ENCODE results near the gene TRIP13.
"Not testable (repeated sequence)": the region's sequence is repeated elsewhere in the genome, so short reads cannot be mapped to it uniquely, and the experiment has no call there.

Gene TRIP13

DNA sequence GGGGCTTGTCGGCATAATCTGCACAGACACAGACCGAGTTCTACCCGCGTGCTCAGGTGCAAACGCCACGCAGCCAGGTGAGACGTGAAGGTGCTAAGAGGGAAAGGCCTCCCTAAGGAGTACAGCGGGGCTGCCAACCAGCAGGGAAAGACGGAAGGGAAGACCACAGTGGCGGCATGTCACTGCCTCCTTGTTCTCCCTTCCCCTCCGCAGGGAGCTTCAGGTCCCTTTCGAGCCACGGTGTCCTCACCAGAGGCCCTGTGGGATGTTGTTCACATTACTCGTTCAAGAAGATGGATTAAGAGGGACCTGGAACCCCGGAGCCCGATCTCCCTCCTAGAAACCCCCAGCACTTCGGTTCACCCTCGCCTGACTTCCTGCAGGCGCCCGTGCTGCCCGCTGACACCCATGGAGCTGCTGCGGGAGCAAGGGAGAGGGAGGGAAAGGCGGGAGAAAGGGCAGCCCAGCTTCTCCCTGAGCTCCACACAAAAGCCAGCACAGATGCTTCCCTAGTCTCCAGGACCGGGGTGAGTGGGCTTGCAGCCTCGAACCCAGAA is 769 bp upstream of the TRIP13 start:
- no peak for DNase-seq (ENCODE audit: low read depth in 2 of 2)

DNA sequence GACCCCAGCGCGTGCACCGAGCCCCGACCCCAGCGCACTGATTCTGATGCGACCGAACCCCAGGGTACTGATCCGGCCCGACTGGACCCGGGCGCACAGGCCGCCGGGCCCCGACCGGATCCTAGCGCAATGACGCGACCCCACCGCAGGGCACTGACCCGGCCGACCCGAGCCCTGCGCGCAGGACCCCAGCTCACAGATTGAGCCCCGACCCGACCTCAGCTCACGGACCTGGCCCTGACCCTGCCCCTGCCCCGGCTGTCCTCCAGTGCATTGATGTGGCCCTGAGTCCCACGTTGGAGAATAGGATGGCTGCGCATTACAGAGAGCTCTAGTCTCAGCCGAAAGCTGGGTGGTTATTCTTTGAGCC is 438 bp downstream of the TRIP13 start:
- DNase-seq (ENCODE audit: low read depth in 2 of 2): no peak

DNA sequence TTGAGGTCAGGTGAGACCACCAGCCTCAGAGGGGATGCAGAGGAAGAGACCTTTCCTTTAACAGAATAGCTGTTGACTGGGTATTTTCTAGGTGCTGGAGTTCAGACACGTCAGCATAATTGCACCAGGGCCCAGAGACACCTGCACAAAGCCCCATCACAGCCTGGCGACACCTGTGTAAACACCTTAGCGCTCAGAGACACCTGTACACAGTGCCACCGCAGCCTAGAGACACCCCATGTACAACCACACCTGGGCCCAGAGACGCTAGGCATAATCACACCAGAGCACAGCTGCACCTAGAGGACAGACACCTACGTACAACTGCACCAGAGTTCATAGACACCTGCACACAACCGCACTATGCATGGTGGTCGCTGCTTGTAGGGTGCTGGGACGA is 1.0 kb downstream of the TRIP13 start:
- no peak for DNase-seq (ENCODE audit: low read depth in 2 of 2)

DNA sequence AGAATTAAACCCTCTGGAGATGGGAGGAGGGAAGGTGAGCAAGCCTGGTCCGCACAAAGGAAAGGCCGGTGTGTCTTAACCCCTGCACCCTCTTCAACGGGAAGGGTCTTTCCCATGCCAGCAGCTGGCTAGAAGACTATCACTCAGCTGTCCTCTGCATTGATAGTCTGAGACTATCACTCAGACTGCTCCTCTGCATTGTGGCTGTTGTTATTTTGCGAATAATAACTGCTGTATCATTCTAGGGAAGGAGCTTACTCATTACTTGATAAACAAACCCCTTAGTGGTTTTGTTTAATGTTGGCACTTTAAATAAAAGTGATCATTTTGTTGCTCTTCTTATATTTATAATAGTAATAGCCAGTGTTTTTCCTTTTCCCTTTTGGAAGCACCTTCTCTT is 8.1 kb downstream of the TRIP13 start:
- DNase-seq (ENCODE audit: low read depth in 2 of 2): no peak

DNA sequence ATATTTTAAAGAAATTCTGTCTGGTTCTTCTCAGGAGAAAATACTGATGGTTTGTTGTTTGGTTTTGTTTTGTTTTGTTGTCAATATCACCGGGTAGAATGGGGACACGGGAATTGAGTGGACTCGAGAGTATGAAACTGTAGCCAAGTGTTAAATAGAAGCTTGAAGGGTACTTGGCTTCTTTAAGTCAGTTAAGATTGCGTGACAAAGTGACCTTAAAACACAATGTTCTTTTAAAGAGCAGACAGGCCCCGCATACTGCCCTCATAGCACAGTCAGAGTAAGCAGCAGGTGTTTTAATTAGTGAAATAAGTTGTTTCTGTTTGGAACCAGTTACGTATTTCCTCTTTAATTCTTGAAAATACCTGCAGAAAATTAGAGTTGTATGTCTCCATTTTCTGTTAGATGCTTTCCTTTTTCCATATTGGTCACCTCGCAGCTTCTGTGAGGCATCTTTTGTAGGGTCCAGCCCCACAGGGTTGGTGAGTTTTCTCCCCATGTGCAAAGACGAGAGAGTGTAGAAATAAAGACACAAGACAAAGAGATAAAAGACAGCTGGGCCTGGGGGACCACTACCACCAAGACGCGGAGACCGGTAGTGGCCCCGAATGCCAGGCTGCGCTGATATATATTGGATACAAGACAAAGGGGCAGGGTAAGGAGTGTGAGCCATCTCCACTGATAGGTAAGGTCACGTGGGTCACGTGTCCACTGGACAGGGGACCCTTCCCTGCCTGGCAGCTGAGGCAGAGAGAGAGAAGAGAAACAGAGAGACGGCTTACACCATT is 9.6 kb downstream of the TRIP13 start:
- DNase-seq (ENCODE audit: low read depth in 2 of 2): no peak

DNA sequence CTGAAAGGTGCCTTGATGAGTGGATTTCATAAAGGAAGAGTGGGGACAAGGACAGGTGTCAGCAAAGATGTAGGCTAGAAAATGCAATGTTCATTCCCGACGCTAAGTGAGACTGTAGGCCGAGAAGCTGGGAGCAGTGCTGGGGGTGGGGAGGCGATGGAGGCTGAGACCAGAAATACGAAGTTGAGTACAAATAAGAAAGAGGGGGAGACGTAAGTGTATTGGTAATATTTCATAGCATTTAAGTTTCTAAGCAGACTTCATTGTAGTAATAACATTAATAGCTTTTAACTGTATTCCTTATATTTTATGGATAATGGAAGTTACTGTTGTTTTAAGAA is 11.0 kb downstream of the TRIP13 start:
- DNase-seq (ENCODE audit: low read depth in 2 of 2): no peak

DNA sequence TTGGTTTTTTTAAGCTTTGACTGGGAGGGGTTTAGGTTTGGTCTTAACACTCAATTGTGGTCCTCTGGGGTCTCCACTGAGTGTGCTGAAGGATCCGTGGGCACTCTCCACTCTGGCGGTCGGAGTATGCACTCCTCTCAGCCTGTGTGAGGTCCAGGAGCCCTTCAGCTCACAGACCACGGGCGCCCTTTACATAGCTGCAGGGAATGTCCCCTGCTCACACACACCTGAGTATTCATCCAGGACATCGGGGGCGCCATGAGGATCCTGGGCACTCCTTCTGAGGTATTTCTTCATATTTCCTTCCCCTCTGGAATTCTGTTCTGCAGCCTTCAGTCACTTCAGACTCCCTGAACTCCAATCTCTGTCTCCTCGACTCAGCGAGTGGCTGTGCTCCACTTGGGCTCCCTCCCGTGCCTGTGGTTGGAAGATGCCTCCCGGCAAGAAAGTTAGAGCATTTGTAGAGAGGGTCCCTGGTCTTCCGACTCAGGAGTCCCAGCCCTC is 12.5 kb downstream of the TRIP13 start:
- DNase-seq (ENCODE audit: low read depth in 2 of 2): no peak

DNA sequence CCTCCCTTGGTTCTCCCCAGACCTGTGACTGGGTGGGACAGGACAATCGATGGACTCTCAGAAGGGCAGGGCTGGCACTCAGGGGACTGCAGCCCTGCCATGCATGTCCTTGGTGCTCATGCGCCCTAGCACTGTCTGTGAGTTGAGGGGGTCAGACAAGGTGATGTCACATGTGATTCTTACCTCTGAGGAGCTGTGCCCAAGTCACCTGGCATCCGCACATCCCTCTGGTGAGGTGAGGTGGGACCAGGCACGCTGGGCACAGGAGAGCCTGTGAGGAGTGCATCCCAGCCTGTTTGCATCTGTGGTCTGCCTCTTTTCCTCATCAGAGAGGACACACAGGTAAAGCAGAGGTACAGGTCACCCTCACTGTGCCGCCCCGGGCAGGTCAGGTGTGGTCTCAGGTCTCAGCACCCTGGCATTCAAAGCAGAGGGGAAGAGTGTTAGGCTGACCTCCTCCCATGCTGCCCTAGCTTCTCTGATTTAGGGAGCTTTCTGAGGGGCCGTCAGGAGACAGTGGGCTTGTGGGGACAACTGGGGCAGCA is 14.8 kb downstream of the TRIP13 start:
- no peak for DNase-seq (ENCODE audit: low read depth in 2 of 2)

DNA sequence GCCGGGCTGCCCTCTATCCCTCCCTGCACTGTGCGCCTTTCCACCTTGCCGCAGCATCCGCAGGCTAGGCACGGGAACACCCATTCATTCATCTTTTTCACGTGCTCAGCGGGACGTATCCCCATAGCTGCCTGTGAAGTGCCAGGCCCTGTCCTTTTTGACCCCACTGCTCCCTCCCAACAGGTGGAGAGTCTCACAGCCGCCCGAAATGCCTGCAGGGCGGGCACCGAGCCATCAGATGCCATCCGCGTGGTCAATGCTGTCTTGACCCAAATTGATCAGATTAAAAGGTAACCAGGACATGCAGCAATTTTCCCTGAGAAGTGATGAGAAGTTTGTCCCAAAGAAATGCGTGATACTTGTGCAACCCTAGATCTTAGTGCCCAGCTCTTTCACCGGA is 15.5 kb downstream of the TRIP13 start:
- DNase-seq (ENCODE audit: low read depth in 2 of 2): no peak

DNA sequence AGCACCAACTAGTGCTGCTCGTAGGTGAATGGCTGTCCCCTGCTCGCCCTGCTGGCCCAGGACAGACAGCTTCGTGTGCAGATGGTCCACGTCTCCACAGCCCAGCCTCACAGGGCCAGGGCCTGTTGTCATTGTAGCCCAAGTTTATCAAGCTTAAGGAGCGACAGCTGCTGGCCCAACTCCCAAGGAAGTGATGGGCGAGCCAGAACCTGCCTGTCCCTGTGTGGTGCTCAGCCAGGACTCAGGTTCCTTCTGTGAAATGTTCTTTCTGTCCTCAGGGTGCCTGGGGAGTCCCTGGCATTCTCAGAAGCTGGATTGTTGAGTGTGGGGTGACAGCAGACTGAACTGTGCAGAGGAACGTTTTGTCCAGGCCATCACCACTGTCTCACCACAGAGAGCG is 16.4 kb downstream of the TRIP13 start:
- DNase-seq (ENCODE audit: low read depth in 2 of 2): no peak

DNA sequence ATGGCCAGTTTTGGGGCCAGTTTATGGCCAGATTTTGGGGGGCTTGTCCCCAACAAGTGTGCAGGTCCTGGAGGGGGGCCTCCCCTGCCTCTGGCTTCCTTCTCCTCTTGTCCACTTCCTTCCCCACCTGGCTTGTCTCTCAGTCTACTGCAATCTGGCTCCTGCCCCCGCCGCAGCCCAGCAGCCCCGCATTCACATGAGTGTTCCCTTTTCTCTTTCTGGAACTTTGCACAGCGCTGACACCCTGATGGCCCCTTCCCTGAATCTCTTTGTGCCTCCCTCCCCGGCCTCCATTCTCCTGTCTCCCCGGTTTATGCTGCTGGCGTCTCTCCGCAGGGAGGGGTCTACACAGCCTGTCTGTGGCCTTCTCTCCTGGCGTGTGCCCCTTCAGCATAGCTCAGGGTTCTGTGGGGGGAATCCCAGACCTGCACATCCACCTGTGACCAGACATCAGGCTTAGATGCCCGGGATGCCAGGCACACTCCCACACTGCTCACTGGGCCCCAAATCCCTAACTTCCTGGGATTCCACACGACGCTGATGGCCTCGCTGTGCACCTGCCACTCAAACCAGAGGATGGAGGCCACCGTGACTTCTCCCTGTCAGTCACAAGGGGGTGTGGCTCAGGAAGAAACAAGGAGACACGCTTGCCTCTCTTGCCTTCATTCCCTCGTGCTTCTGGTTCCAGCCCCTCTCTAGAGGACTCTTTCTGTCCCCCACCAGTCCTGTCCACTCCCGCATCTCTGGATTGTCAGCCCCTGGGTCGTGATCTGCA is 17.5 kb downstream of the TRIP13 start:
- no peak for DNase-seq (ENCODE audit: low read depth in 2 of 2)

DNA sequence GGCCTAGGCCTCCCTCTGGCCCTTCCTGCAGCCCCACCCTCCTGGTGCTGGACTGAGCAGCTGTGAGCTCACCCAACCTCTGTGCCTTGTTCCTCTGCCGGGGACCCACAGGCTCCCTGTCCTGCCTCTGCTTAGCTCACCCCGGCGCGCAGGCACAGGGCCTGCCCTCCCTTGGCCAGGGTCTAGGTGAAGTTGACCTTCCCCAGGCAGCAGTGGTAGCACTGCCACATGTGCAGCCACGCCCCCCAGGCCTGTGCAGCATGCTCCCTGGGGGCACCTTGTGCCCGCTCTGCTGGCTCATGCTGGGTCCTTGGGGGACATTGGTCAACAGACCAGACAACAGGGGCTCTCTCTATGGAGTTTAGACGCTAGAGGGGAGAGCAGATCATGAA is 18.1 kb downstream of the TRIP13 start:
- DNase-seq (ENCODE audit: low read depth in 2 of 2): no peak

DNA sequence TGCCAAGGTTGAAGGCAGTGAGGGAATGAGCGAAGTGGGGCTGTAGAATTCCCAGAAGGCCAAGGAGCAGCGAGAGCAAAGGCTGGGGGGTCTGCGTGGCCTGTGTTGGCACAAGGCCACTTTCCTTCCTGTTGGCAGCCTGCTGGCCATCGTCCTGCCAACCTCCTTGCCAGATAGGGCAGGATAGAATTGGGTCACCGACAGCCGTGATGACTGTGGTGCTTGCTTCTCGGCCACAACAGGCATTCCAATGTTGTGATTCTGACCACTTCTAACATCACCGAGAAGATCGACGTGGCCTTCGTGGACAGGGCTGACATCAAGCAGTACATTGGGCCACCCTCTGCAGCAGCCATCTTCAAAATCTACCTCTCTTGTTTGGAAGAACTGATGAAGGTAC is 18.9 kb downstream of the TRIP13 start:
- no peak for DNase-seq (ENCODE audit: low read depth in 2 of 2)

DNA sequence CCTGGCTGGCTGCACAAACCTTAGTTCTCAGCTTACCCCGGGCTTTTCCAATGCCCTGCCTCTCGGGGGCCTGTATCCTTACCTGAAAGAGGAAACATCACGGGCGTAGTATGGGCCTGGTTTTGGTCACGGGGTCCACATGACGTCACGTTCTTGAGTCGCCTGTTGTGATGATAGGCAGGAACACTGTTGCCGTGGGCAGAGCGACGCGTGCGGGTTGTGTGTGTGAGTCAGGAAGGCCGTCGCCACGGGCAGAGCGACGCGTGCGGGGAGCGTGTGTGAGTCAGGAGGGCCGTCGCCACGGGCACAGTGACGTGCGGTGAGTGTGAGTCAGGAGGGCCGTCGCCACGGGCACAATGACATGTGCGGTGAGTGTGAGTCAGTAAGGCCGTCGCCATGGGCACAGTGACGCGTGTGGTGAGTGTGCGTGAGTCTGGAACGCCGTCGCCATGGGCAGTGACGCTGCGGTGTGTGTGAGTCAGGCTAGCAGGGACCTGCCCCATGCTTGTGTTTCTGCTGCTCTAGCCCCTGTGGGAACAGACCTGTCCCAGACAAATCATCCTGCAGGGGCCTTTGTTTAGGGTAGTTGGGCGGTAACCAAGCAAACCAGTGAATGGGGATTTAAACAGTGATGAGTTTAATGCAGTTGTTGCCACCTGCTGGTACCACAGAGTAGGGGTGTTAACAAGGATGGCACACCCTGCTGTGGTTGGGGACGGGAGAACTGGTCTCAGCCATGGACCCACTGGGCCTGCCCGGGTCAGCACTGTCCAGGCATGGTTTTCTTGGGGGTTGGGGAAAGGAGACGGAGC is 19.8 kb downstream of the TRIP13 start:
- DNase-seq (ENCODE audit: low read depth in 2 of 2): peak; percentile 40 to 41

DNA sequence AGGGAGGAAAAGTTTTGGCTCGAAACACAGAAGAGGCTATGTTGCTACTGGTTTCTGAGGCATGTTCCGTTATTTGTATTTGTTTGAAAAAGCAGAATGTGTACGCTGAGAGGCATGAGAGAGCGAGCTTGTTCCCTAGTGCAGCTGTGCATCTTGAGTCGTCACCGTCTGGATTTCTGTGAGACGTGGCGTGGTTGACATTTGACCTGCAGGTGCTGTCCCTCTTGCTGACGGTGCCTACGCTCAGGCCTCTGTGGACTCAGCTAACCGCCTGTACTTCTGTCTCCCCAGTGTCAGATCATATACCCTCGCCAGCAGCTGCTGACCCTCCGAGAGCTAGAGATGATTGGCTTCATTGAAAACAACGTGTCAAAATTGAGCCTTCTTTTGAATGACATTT is 21.5 kb downstream of the TRIP13 start:
- no peak for DNase-seq (ENCODE audit: low read depth in 2 of 2)

DNA sequence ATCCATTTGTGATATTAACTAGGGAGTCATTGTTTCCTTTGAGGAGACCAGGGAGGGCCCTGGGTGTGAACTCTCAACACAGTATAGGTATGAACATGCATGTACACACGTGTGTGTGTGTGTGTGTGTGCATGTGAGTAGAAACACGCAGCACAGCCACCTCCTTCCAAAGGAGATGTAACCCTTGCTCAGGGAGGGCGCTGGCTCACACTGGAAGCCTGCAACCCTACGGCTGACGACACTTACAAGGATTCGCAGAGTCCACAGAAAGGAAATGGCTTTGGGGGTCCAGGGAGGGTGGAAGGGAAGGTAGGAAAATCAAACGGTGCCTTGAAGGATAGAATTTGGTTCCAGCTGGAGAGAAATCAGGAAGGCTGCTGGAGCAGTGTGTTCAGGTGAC is 21.9 kb downstream of the TRIP13 start:
- no peak for DNase-seq (ENCODE audit: low read depth in 2 of 2)

DNA sequence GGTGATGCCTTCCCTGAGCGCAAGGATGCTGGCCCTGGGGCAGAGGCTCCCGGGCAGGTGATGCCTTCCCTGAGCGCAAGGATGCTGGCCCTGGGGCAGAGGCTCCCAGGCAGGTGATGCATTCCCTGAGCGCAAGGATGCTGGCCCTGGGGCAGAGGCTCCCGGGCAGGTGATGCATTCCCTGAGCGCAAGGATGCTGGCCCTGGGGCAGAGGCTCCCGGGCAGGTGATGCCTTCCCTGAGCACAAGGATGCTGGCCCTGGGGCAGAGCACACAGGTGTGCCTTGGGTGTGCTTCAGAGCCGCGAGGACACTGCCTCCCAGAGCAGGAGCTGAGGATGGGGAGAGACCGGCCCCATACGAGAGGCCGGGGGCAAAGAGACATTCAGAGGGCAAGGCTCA is 22.7 kb downstream of the TRIP13 start:
- DNase-seq (ENCODE audit: low read depth in 2 of 2): not testable (repeated sequence)

DNA sequence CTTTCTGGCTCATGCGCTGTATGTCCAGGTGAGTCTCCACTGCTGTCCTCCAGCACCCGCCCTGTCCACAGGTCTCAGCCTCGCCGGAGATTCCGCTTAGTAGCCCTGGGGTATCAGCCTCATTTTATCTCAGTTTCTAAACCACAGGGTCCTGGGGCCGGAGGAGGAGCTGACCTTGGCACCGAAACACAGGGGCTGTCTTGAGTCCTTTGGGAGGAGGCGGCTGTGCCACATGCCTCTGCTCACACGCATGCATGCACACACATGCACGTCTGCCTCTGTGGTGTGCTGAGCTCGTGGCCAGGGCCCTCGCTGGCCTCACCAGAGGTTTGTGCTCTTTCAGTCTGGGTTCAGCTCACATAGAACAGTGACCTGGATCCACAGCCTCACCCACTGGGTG is 23.3 kb downstream of the TRIP13 start:
- no peak for DNase-seq (ENCODE audit: low read depth in 2 of 2)

DNA sequence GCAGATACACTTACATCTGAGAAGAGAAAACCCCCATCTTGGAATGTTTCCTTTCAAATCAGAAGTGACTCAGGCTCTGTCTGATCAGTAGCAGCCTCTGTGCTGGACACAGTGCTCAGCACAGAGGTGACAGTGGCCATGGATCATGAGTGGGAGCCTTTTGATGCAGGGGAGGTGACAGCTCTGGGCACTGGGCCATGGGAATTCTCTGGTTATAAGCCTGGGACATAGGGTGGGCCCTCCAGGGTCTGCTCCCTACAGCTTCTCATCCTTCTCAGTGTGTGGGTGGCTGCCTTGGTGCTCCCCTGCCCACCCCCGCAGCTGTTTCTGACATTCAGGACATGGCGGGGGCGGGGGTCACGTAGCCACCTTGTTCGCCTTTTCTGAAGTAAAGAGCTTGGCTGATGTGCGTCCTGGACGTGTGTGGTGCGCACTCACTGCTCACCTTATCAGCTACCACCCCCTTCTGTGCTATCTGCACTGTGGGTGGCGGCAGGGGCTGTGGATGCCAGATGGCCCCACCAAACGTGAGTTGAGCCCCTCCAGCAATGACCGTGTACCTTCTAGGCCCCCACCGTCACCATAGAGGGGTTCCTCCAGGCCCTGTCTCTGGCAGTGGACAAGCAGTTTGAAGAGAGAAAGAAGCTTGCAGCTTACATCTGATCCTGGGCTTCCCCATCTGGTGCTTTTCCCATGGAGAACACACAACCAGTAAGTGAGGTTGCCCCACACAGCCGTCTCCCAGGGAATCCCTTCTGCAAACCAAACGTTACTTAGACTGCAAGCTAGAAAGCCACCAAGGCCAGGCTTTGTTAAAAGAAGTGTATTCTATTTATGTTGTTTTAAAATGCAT is 24.0 kb downstream of the TRIP13 start:
- no peak for DNase-seq (ENCODE audit: low read depth in 2 of 2)

DNA sequence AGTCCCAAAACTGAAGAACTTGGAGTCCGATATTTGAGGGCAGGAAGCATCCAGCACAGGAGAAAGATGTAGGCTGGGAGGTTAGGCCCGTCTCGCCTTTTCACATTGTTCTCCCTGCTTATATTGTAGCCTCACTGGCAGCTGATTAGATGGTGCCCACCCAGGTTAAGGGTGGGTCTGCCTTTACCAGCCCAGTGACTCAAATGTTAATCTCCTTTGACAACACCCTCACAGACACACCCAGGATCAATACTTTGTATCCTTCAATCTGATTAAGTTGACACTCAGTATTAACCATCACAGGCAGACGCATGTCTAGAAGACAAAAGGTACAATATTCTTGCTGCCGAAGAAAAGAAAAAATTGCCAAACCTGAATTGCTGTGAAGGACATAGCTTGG is 26.0 kb downstream of the TRIP13 start:
- not testable (repeated sequence) for DNase-seq (ENCODE audit: low read depth in 2 of 2)
